ENCODE data around the gene ULBP2.
"Not testable (repeated sequence)": the region's sequence is repeated elsewhere in the genome, so short reads cannot be mapped to it uniquely, and the experiment has no call there.

ULBP2 gene

GRCh38 chr6:149945276-149945675, 3.5 kb downstream of the ULBP2 start:
- H3K27me3 ChIP-seq (ENCODE audit: insufficient read depth, low read length): peaks cover 78% of the 10 kb centered on the region
- H3K4me1 ChIP-seq (ENCODE audit: insufficient read depth, low read length); H3K9me3 ChIP-seq (ENCODE audit: insufficient read depth, low read depth, low read length); H3K4me3 ChIP-seq (ENCODE audit: low read length); H3K9ac ChIP-seq (ENCODE audit: low read depth, low read length); H3K27ac ChIP-seq (ENCODE audit: low read length); H3K36me3 ChIP-seq (ENCODE audit: insufficient read depth, low read depth, low read length): not testable (repeated sequence)

GRCh38 chr6:149946631-149947030, 4.8 kb downstream of the ULBP2 start:
- not testable (repeated sequence) for H3K4me1 ChIP-seq (ENCODE audit: insufficient read depth, low read length); H3K4me3 ChIP-seq (ENCODE audit: low read length); H3K36me3 ChIP-seq (ENCODE audit: insufficient read depth, low read depth, low read length); H3K27ac ChIP-seq (ENCODE audit: low read length); H3K9ac ChIP-seq (ENCODE audit: low read depth, low read length); H3K9me3 ChIP-seq (ENCODE audit: insufficient read depth, low read depth, low read length)
- H3K27me3 ChIP-seq (ENCODE audit: insufficient read depth, low read length): peaks cover 78% of the 10 kb centered on the region

- not testable (repeated sequence) for H3K27ac ChIP-seq (ENCODE audit: low read length); H3K4me1 ChIP-seq (ENCODE audit: insufficient read depth, low read length); H3K9ac ChIP-seq (ENCODE audit: low read depth, low read length); H3K9me3 ChIP-seq (ENCODE audit: insufficient read depth, low read depth, low read length); H3K36me3 ChIP-seq (ENCODE audit: insufficient read depth, low read depth, low read length); H3K4me3 ChIP-seq (ENCODE audit: low read length)
- H3K27me3 ChIP-seq (ENCODE audit: insufficient read depth, low read length): peaks cover 78% of the 10 kb centered on the region
Measured at GRCh38 chr6:149947533-149947932, 5.7 kb downstream of the ULBP2 start.

- no peak overlapping the region for H3K27ac ChIP-seq (ENCODE audit: low read length)
- no peak overlapping the region for H3K4me3 ChIP-seq (ENCODE audit: low read length)
- H3K9ac ChIP-seq (ENCODE audit: low read depth, low read length): no peak overlapping the region
- H3K36me3 ChIP-seq (ENCODE audit: insufficient read depth, low read depth, low read length): no peaks in the 10 kb centered on the region
- H3K9me3 ChIP-seq (ENCODE audit: insufficient read depth, low read depth, low read length): no peaks in the 10 kb centered on the region
- H3K4me1 ChIP-seq (ENCODE audit: insufficient read depth, low read length): no peaks in the 10 kb centered on the region
- peaks cover 78% of the 10 kb centered on the region for H3K27me3 ChIP-seq (ENCODE audit: insufficient read depth, low read length)
Measured at GRCh38 chr6:149948011-149948410, 6.2 kb downstream of the ULBP2 start.

GRCh38 chr6:149948616-149949015, 6.8 kb downstream of the ULBP2 start:
- H3K9me3 ChIP-seq (ENCODE audit: insufficient read depth, low read depth, low read length): no peaks in the 10 kb centered on the region
- no peak overlapping the region for H3K9ac ChIP-seq (ENCODE audit: low read depth, low read length)
- peaks cover 78% of the 10 kb centered on the region for H3K27me3 ChIP-seq (ENCODE audit: insufficient read depth, low read length)
- no peaks in the 10 kb centered on the region for H3K36me3 ChIP-seq (ENCODE audit: insufficient read depth, low read depth, low read length)
- no peak overlapping the region for H3K4me3 ChIP-seq (ENCODE audit: low read length)
- no peak overlapping the region for H3K27ac ChIP-seq (ENCODE audit: low read length)
- no peaks in the 10 kb centered on the region for H3K4me1 ChIP-seq (ENCODE audit: insufficient read depth, low read length)

- no peak overlapping the region for H3K27ac ChIP-seq (ENCODE audit: low read length)
- no peaks in the 10 kb centered on the region for H3K36me3 ChIP-seq (ENCODE audit: insufficient read depth, low read depth, low read length)
- H3K27me3 ChIP-seq (ENCODE audit: insufficient read depth, low read length): peaks cover 89% of the 10 kb centered on the region
- H3K9ac ChIP-seq (ENCODE audit: low read depth, low read length): no peak overlapping the region
- no peaks in the 10 kb centered on the region for H3K9me3 ChIP-seq (ENCODE audit: insufficient read depth, low read depth, low read length)
- no peak overlapping the region for H3K4me3 ChIP-seq (ENCODE audit: low read length)
- no peaks in the 10 kb centered on the region for H3K4me1 ChIP-seq (ENCODE audit: insufficient read depth, low read length)
Measured at GRCh38 chr6:149950423-149950822, 8.6 kb downstream of the ULBP2 start.

GRCh38 chr6:149951096-149951495, 9.3 kb downstream of the ULBP2 start:
- Histone ChIP-seq H3K4me1 (ENCODE audit: insufficient read depth, low read length) (no peaks in the 10 kb centered on the region), H3K9ac (ENCODE audit: low read depth, low read length) (no peak overlapping the region), H3K27me3 (ENCODE audit: insufficient read depth, low read length) (peaks cover 95% of the 10 kb centered on the region), H3K27ac (ENCODE audit: low read length) (no peak overlapping the region), H3K4me3 (ENCODE audit: low read length) (no peak overlapping the region), H3K9me3 (ENCODE audit: insufficient read depth, low read depth, low read length) (no peaks in the 10 kb centered on the region), H3K36me3 (ENCODE audit: insufficient read depth, low read depth, low read length) (no peaks in the 10 kb centered on the region)

- H3K36me3 ChIP-seq (ENCODE audit: insufficient read depth, low read depth, low read length): no peaks in the 10 kb centered on the region
- no peaks in the 10 kb centered on the region for H3K4me1 ChIP-seq (ENCODE audit: insufficient read depth, low read length)
- peaks cover 95% of the 10 kb centered on the region for H3K27me3 ChIP-seq (ENCODE audit: insufficient read depth, low read length)
- H3K27ac ChIP-seq (ENCODE audit: low read length): no peak overlapping the region
- no peak overlapping the region for H3K4me3 ChIP-seq (ENCODE audit: low read length)
- H3K9ac ChIP-seq (ENCODE audit: low read depth, low read length): no peak overlapping the region
- H3K9me3 ChIP-seq (ENCODE audit: insufficient read depth, low read depth, low read length): no peaks in the 10 kb centered on the region
Measured at GRCh38 chr6:149951626-149952025, 9.8 kb downstream of the ULBP2 start.

- H3K9ac ChIP-seq (ENCODE audit: low read depth, low read length); H3K27ac ChIP-seq (ENCODE audit: low read length); H3K4me3 ChIP-seq (ENCODE audit: low read length); H3K36me3 ChIP-seq (ENCODE audit: insufficient read depth, low read depth, low read length); H3K4me1 ChIP-seq (ENCODE audit: insufficient read depth, low read length); H3K9me3 ChIP-seq (ENCODE audit: insufficient read depth, low read depth, low read length): not testable (repeated sequence)
- peaks cover 100% of the 10 kb centered on the region for H3K27me3 ChIP-seq (ENCODE audit: insufficient read depth, low read length)
Measured at GRCh38 chr6:149953390-149953789, 11.6 kb downstream of the ULBP2 start.

GRCh38 chr6:149953934-149954327, 12.1 kb downstream of the ULBP2 start:
- H3K36me3 ChIP-seq (ENCODE audit: insufficient read depth, low read depth, low read length); H3K27ac ChIP-seq (ENCODE audit: low read length); H3K4me1 ChIP-seq (ENCODE audit: insufficient read depth, low read length); H3K9me3 ChIP-seq (ENCODE audit: insufficient read depth, low read depth, low read length); H3K4me3 ChIP-seq (ENCODE audit: low read length); H3K9ac ChIP-seq (ENCODE audit: low read depth, low read length): not testable (repeated sequence)
- H3K27me3 ChIP-seq (ENCODE audit: insufficient read depth, low read length): peaks cover 97% of the 10 kb centered on the region

GRCh38 chr6:149954328-149954983, 12.6 kb downstream of the ULBP2 start:
- not testable (repeated sequence) for H3K36me3 ChIP-seq (ENCODE audit: insufficient read depth, low read depth, low read length); H3K9ac ChIP-seq (ENCODE audit: low read depth, low read length); H3K4me3 ChIP-seq (ENCODE audit: low read length); H3K9me3 ChIP-seq (ENCODE audit: insufficient read depth, low read depth, low read length); H3K4me1 ChIP-seq (ENCODE audit: insufficient read depth, low read length); H3K27ac ChIP-seq (ENCODE audit: low read length)
- H3K27me3 ChIP-seq (ENCODE audit: insufficient read depth, low read length): peaks cover 97% of the 10 kb centered on the region

GRCh38 chr6:149954984-149955653, 13.3 kb downstream of the ULBP2 start:
- H3K36me3 ChIP-seq (ENCODE audit: insufficient read depth, low read depth, low read length); H3K27ac ChIP-seq (ENCODE audit: low read length); H3K4me3 ChIP-seq (ENCODE audit: low read length); H3K9me3 ChIP-seq (ENCODE audit: insufficient read depth, low read depth, low read length); H3K4me1 ChIP-seq (ENCODE audit: insufficient read depth, low read length); H3K9ac ChIP-seq (ENCODE audit: low read depth, low read length): not testable (repeated sequence)
- H3K27me3 ChIP-seq (ENCODE audit: insufficient read depth, low read length): peaks cover 97% of the 10 kb centered on the region

All from iPS-20b (cell line).